Trophoblast cell (in vitro differentiated cells and primary cell): Measurements from ENCODE around the gene QSOX2.

Experiments used
- DNase-seq, 2 donors: peaks; one replicate each; pipeline ENCODE4 v3.0.0-alpha.2; 2016
- H2AFZ ChIP-seq: 2 replicates; pipeline ENCODE4 v1.6.1; 2013; ENCODE audit warnings: low read length, moderate library complexity, mild to moderate bottlenecking; ENCODE audit not compliant: insufficient read depth, poor library complexity
- H2AK5ac ChIP-seq: 2 replicates; pipeline ENCODE4 v1.6.1; 2013; ENCODE audit warnings: mild to moderate bottlenecking, low read length
- H2BK120ac ChIP-seq: 2 replicates; pipeline ENCODE4 v1.6.1; 2013; ENCODE audit warnings: low read length, mild to moderate bottlenecking, moderate library complexity; ENCODE audit not compliant: insufficient read depth, poor library complexity
- H2BK12ac ChIP-seq: 2 replicates; pipeline ENCODE4 v1.6.1; 2013; ENCODE audit warnings: mild to moderate bottlenecking, low read length, moderate library complexity
- H2BK5ac ChIP-seq: 2 replicates; pipeline ENCODE4 v1.6.1; 2013; ENCODE audit warnings: low read length, low read depth, moderate library complexity, mild to moderate bottlenecking; ENCODE audit not compliant: poor library complexity
- H3K14ac ChIP-seq: 2 replicates; pipeline ENCODE4 v1.6.1; 2013; ENCODE audit warnings: mild to moderate bottlenecking, low read length
- H3K18ac ChIP-seq: 2 replicates; pipeline ENCODE4 v1.6.1; 2013; ENCODE audit warnings: mild to moderate bottlenecking, low read length
- H3K23ac ChIP-seq: 2 replicates; pipeline ENCODE4 v1.6.1; 2013; ENCODE audit warnings: low read length
- H3K27ac ChIP-seq: 2 replicates; pipeline ENCODE4 v1.5.1; 2013; ENCODE audit warnings: low read depth, mild to moderate bottlenecking, inconsistent platforms, low read length, moderate library complexity
- H3K27me3 ChIP-seq: 2 replicates; pipeline ENCODE4 v1.6.1; 2013; ENCODE audit warnings: inconsistent platforms, mild to moderate bottlenecking, low read length, moderate library complexity; ENCODE audit not compliant: insufficient read depth
- H3K36me3 ChIP-seq, 2 experiments: 1 replicate in 1 of 2; 2 replicates in 1 of 2; pipeline ENCODE4 v1.6.1; 2013; ENCODE audit warnings: low read length in 2 of 2, mild to moderate bottlenecking in 2 of 2, moderate library complexity in 1 of 2; ENCODE audit not compliant: insufficient read depth in 2 of 2, control insufficient read depth in 1 of 2
- H3K4ac ChIP-seq: 2 replicates; pipeline ENCODE4 v1.6.1; 2013; ENCODE audit warnings: low read depth, mild to moderate bottlenecking, low read length, moderate library complexity
- H3K4me1 ChIP-seq, 2 experiments: 1 replicate in 1 of 2; 2 replicates in 1 of 2; pipeline ENCODE4 v1.6.1; 2013; ENCODE audit warnings: low read length in 2 of 2, mild to moderate bottlenecking in 2 of 2, moderate library complexity in 1 of 2; ENCODE audit not compliant: insufficient read depth in 2 of 2, control insufficient read depth in 1 of 2
- H3K4me2 ChIP-seq: 2 replicates; pipeline ENCODE4 v1.6.1; 2013; ENCODE audit warnings: inconsistent platforms, mild to moderate bottlenecking, low read length, moderate library complexity
- H3K4me3 ChIP-seq: 2 replicates; pipeline ENCODE4 v1.5.1; 2013; ENCODE audit warnings: mild to moderate bottlenecking, low read depth, low read length, inconsistent platforms
- H3K79me1 ChIP-seq: one replicate; pipeline ENCODE4 v1.6.1; 2013; ENCODE audit warnings: low read length
- H3K79me2 ChIP-seq: 2 replicates; pipeline ENCODE4 v1.6.1; 2013; ENCODE audit warnings: low read length, mild to moderate bottlenecking; ENCODE audit not compliant: control insufficient read depth, insufficient read depth, poor library complexity
- H3K9ac ChIP-seq: 2 replicates; pipeline ENCODE4 v1.6.1; 2013; ENCODE audit warnings: mild to moderate bottlenecking, low read length
- H3K9me3 ChIP-seq: 2 replicates; pipeline ENCODE4 v1.6.1; 2013; ENCODE audit warnings: low read depth, mild to moderate bottlenecking, control low read depth, inconsistent platforms, low read length; ENCODE audit not compliant: insufficient read depth
- H4K12ac ChIP-seq: 2 replicates; pipeline ENCODE4 v1.6.1; 2013; ENCODE audit warnings: low read depth, mild to moderate bottlenecking, low read length, moderate library complexity
- H4K8ac ChIP-seq: 2 replicates; pipeline ENCODE4 v1.6.1; 2013; ENCODE audit warnings: low read depth, mild to moderate bottlenecking, low read length, moderate library complexity
- H4K91ac ChIP-seq: one replicate; pipeline ENCODE4 v1.6.1; 2013; ENCODE audit warnings: low read depth, mild to moderate bottlenecking, low read length, moderate library complexity
- WGBS: extraction: QIAGEN DNeasy Blood & Tissue Kit; methylation state at CpG from one replicate; pipeline ENCODE4 v1.1.7; 2013; ENCODE audit warnings: missing lambda C conversion rate; ENCODE audit not compliant: insufficient read length, insufficient coverage; ENCODE audit errors: extremely low coverage; 5-methylcytosine and 5-hydroxymethylcytosine counted together

The QSOX2 gene

DNA sequence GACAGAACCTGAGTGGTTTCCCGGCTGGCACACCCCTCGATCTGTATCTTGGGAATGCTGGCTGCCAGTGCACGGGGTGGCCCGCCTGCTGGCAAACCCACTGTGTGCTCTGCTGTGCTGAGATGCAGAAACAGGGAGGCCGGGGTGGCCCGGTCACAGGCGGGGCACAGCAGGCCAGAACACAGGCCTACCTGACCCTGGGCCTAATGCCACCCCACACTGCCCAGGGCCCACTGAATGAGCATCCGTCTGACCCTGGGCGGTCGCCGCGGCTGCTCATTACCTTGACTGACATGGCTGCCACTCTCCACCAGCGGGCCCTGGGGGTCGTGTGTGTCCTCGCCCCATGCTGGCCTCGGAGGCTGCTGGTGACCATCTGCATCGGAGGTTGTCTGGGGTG lies 14.2 kb upstream of the QSOX2 start:
- Histone ChIP-seq H4K8ac (no peak overlapping the region), H2AFZ (no peak overlapping the region), H4K12ac (no peak overlapping the region), H2BK12ac (no peak overlapping the region), H3K4ac (no peak overlapping the region), H3K4me1 (peaks cover 0 to 2% of the 10 kb centered on the region in 2 experiments), H3K18ac (no peak overlapping the region), H4K91ac (no peak overlapping the region), H3K14ac (no peak overlapping the region), H3K79me1 (no peaks in the 10 kb centered on the region), H3K4me3 (no peak overlapping the region), H3K36me3 (no peaks in the 10 kb centered on the region), H3K4me2 (no peak overlapping the region), H3K9me3 (peaks cover under 1% of the 10 kb centered on the region), H3K27ac (no peak overlapping the region), H3K23ac (no peak overlapping the region), H3K9ac (no peak overlapping the region), H2AK5ac (no peak overlapping the region), H2BK120ac (no peak overlapping the region), H3K27me3 (no peaks in the 10 kb centered on the region), H3K79me2 (no peaks in the 10 kb centered on the region), H2BK5ac (no peak overlapping the region)
- no peak for DNase-seq
- no CpG with 5 or more reads among the region's 17 CpGs for WGBS

DNA sequence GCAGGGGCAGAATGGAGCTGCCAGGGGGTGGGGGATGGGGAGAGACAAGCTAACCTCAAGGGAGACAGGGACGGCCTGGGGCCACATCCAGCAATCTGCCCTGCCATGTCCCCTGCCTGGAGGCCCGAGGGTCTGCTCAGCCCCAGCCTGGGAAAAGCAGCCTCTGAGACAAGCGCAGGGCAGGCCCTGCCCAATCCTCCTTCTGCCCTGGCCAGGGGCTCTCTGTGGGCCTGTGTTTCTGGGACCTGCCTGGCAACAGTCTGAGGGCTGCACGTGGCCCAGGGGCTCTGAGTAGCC lies 13.9 kb upstream of the QSOX2 start:
- Histone ChIP-seq H2AFZ (no peak overlapping the region), H3K18ac (no peak overlapping the region), H3K27me3 (no peaks in the 10 kb centered on the region), H3K79me2 (no peaks in the 10 kb centered on the region), H2BK120ac (no peak overlapping the region), H4K8ac (no peak overlapping the region), H3K4ac (no peak overlapping the region), H3K9ac (no peak overlapping the region), H3K27ac (no peak overlapping the region), H3K79me1 (no peaks in the 10 kb centered on the region), H3K36me3 (no peaks in the 10 kb centered on the region), H3K4me2 (no peak overlapping the region), H3K9me3 (no peaks in the 10 kb centered on the region), H3K4me1 (peaks cover 0 to 2% of the 10 kb centered on the region in 2 experiments), H2BK12ac (no peak overlapping the region), H4K12ac (no peak overlapping the region), H2BK5ac (no peak overlapping the region), H2AK5ac (no peak overlapping the region), H3K14ac (no peak overlapping the region), H4K91ac (no peak overlapping the region), H3K23ac (no peak overlapping the region), H3K4me3 (no peak overlapping the region)
- DNase-seq, result no peak
- WGBS, result no CpG with 5 or more reads among the region's 4 CpGs

DNA sequence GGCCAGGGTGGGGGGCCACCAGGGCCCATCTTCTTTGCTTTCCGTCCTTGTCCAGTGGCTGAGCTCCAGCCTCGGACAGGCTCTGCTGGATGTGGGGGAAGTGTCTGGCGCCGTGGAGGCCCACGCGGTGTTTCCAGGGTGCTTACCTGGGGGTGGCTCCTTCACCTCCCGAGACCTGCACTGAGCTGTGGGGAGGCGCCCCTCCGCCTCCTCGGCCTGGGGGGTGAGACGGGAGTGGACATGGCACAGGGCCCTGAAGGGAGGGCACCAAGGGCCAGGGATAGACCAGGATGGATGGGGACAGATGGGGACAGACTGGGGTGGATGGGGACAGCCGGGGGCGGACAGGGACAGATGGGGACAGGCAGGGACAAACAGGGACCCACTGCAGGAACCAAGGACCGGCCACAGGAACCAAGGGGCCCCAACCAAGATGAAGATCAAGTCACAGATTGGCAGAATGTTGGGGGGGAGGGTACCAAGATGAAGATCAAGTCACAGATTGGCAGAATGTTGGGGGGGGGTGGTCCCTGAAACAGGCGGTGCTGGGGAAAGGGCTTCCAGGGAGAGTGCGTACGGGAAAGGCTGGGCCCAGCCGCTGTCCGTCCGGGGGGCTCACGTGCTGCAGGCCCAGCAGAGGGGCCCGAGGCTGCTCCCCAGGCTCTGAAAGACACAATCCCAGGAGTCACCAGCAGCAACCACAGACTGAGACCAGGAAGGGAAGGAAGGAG lies 13.3 kb upstream of the QSOX2 start:
- WGBS, result no CpG with 5 or more reads among the region's 22 CpGs
- Histone ChIP-seq H3K27ac (no peak overlapping the region), H3K9ac (no peak overlapping the region), H3K4me2 (no peak overlapping the region), H2BK5ac (no peak overlapping the region), H4K8ac (no peak overlapping the region), H4K91ac (no peak overlapping the region), H3K9me3 (no peaks in the 10 kb centered on the region), H2BK12ac (no peak overlapping the region), H3K79me2 (no peaks in the 10 kb centered on the region), H3K4me1 (peaks cover 0 to 2% of the 10 kb centered on the region in 2 experiments), H4K12ac (no peak overlapping the region), H2BK120ac (no peak overlapping the region), H3K18ac (no peak overlapping the region), H3K4ac (no peak overlapping the region), H3K14ac (no peak overlapping the region), H3K27me3 (no peaks in the 10 kb centered on the region), H3K4me3 (no peak overlapping the region), H2AK5ac (no peak overlapping the region), H3K79me1 (no peaks in the 10 kb centered on the region), H3K36me3 (no peaks in the 10 kb centered on the region), H2AFZ (no peak overlapping the region), H3K23ac (no peak overlapping the region)
- DNase-seq, result no peak

DNA sequence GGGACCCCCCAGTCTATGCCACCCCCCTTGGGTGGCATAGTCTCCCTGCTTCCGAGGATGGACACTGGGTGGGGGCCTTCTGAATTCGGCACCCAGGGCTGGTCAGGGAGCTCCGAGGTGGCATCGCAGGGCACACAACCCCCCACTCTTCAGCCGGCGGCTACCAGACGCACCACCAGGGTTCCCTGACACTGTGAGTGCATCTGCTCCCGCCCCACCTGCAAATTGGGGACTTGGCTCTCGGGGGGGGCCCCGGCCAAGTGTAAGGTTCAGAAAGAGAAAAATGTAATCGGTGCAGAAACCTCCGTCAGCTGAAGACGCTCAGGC lies 12.7 kb upstream of the QSOX2 start:
- H3K4ac ChIP-seq, result no peak overlapping the region
- H3K27me3 ChIP-seq, result no peaks in the 10 kb centered on the region
- H4K12ac ChIP-seq, result no peak overlapping the region
- no peak overlapping the region for H3K14ac ChIP-seq
- H3K9ac ChIP-seq, result no peak overlapping the region
- no peak overlapping the region for H2AK5ac ChIP-seq
- H3K79me1 ChIP-seq, result no peaks in the 10 kb centered on the region
- H3K36me3 ChIP-seq, result no peaks in the 10 kb centered on the region
- no CpG with 5 or more reads among the region's 13 CpGs for WGBS
- no peak overlapping the region for H3K4me3 ChIP-seq
- no peak overlapping the region for H2BK5ac ChIP-seq
- no peak overlapping the region for H3K18ac ChIP-seq
- H3K23ac ChIP-seq, result no peak overlapping the region
- H3K9me3 ChIP-seq, result no peaks in the 10 kb centered on the region
- no peak overlapping the region for H4K91ac ChIP-seq
- no peaks in the 10 kb centered on the region for H3K79me2 ChIP-seq
- no peak overlapping the region for H3K4me2 ChIP-seq
- peaks cover 0 to 2% of the 10 kb centered on the region in 2 experiments for H3K4me1 ChIP-seq
- no peak overlapping the region for H3K27ac ChIP-seq
- no peak overlapping the region for H2AFZ ChIP-seq
- DNase-seq, result no peak
- no peak overlapping the region for H2BK12ac ChIP-seq
- no peak overlapping the region for H4K8ac ChIP-seq
- no peak overlapping the region for H2BK120ac ChIP-seq
